GM21390 (cell line): ENCODE measurements around the gene LMAN2.

Source experiments
- ATAC-seq: cut with Tn5 transposase; IDR thresholded peaks from one replicate; pipeline ENCODE4 v1.9.1; 2021; ENCODE audit not compliant: unreplicated experiment

LMAN2 gene

GRCh38 chr5:177351392-177352329 lies at the start of gene LMAN2:
Gene LMAN2, minus strand, starts transcription at chr5:177351668. Its CDS starts 21 bp downstream, at chr5:177351647.
- peak; percentile 93 for ATAC-seq

- ATAC-seq = no peak
Observed at GRCh38 chr5:177399997-177400868, 48.8 kb upstream of the LMAN2 start, which contains the start of gene PFN3. Gene PFN3, minus strand, starts transcription at chr5:177400661. Its CDS starts 85 bp downstream, at chr5:177400576.

DNA sequence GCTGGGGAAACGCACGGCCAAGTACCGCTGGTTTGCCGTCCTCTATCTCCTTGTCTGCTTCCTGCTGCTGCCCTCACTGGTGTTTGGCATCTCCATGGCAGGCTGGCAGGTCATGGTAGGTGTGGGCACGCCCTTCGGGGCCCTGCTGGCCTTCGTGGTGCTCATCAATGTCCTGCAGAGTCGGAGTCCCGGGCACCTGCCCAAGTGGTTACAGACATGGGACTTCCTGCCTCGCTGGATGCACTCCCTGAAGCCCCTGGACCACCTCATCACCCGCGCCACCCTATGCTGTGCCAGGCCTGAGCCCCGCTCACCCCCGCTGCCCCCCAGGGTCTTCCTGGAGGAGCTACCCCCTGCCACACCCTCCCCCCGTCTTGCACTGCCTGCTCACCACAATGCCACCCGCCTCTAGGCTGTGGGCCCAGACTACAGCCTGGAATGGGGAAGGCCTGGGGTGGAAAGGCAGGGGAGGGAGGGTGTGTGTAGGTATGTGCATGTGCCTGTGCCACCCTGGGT lies 46.5 kb upstream of the LMAN2 start:
- ATAC-seq = no peak

DNA sequence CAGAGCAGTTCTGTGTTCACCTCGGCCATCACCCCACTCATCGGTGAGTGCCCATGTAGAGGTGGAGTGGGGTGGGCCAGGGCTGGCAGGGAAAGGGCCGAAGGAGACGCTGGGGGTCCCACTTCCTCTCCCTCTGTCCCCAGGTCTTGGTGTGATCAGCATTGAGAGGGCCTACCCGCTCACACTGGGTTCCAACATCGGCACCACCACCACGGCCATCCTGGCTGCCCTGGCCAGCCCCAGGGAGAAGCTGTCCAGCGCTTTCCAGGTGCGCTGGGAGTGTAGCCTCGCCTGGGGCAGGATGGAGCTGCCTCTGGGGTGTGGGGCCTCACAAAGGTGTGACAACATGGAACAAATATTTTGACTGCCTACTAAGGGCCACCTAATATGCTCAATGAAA lies 45.3 kb upstream of the LMAN2 start:
- ATAC-seq = no peak

DNA sequence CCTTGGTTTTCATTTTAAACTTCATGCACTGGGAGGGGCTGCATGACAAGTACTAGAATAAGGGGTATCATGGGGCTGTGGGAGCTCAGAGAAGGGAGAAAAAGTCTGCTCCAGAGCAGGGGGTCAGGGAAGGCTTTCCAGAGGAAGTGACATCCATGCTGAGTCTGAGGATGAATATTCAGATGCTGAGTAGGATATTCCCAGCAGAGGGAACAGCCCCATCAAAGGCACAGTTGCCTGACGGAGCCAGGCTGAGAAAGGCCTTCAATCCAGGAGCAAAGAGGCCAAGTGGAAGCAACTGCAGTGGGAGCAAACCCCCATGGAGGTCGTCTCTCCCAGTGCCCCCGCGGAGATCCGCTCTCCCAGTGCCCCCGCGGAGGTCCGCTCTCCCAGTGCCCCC lies 44.6 kb upstream of the LMAN2 start:
- no peak for ATAC-seq

GRCh38 chr5:177393990-177394389 lies 42.5 kb upstream of the LMAN2 start:
- no peak for ATAC-seq

DNA sequence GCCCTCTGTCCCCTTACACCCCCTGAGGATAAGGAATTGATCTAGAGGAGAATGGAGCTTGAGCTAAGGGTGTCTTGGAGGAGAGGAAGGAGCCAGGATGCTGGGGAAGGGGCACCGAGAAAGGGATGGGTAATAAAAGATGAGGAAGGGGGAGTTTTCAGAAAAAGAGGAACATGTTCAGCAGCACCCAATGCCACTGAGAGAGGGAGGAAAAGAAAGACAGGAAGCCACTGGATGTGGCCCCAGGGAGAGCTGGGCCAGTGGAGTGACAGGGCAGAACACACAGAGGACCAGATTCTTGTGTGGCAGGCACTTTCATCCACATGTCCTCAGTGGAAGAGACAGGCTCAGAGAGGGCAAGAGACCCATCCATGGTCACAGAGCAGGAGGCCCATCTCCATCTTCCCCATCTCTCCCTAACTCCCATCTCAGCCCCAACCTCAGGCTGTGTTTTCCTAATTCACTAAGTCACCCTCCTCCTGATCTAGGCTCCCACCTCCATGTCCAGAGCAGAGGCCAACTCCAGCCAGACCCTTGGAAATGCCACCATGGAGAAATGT lies 41.8 kb upstream of the LMAN2 start:
- no peak for ATAC-seq

DNA sequence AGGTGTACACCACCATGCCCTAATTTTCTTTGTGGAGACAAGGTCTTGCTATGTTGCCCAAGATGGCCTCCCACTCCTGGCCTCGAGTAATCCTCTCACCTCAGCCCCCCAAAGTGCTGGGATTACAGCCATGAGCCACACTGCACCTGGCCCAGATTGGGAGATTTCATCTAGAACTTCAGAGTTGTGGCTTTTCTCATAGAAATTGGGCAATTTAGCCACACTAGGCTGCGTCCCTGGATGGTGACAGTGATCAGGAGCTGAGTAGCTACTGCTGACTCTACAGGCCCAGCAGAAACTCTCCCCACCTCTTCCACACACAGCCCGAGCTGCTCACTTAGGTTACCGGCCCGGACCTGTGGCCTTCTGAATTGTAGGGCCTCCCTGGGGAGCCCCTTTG lies 41.3 kb upstream of the LMAN2 start:
- ATAC-seq = no peak

- peak; percentile 58 for ATAC-seq
Observed at GRCh38 chr5:177390363-177391300, 39.2 kb upstream of the LMAN2 start.

DNA sequence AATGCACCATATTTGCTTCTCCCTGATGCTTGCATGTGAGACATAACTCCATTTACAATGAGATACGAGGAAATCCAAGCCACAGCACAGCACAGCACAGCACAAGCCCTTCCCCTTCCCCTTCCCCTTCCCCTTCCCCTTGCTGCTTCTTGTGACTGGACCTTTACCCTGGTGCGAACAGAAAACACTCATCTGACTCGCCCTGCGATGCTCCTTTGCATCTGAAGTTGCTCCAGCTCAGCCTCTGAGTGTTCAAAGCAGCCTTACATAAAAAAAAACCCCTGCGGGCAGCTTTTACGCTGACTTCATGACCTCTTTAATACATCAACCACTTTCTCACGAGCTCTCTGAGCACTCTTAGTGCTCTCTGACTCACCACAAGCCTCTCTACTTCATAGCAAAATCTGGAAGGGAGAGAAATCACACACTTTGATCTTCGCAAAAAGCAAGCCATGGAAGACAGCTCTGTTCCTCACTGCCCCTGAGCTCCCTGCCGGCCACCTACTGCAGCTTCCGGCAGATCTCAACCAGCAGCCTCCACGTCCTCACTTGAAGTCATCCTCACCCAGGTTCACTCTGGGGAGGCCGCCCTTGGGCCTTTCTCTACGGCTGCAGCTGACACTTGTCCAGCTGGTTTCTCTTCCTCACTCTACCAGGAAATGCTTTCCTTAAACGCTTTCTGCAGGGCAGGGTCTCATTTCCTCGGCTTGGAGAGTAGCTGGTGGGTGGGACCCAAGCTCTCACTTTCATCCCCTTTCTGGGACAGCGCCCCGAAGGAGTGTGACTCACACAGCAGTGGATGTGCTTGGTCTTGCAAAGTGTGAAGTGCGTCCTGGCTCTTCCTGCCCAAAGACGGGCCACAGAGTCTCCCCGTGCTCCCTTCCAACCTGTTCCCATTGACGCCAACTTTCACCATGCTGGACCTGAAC lies 38.0 kb upstream of the LMAN2 start:
- no peak for ATAC-seq

GRCh38 chr5:177388521-177389052 lies 37.1 kb upstream of the LMAN2 start:
- ATAC-seq = no peak

DNA sequence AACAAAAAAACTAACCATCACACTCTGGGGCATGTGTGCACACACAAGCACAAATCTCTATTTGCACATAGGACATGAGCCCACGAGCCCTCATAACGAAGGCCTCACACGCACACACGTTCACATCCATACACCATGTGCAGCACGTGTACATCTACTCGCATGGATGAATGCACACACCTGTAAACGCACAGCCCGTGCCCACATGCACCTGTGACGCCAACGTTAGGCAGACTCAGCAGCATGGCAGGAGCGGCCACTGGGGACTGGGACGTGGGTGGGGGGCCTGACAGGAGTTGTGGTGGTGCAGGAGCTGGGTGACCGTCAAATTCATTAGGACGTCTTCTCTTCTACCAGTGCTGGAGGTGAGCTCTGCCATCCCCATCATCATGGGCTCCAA lies 35.9 kb upstream of the LMAN2 start:
- ATAC-seq = no peak

DNA sequence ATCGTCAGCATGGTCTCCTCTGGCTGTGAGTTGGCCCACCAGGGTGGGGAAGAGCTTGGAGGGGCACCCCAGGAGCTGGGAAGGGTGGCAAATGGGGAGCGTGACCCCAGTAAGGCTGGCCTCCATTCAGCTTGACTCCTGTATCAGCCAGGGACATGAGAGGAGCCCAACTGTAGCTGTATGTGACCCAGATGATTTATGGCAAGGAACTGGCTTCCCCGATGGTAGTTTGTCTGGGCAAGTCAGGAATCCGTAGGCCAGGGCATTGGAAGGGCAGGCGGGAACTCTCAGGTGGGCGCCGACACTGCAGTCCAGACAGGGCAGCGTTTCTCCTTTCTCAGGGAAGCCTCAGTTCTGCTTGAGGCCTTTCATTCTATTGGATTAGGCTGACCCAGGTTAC lies 35.1 kb upstream of the LMAN2 start:
- no peak for ATAC-seq

GRCh38 chr5:177385720-177386119 lies 34.3 kb upstream of the LMAN2 start:
- ATAC-seq = no peak

- no peak for ATAC-seq
Observed at GRCh38 chr5:177384134-177384533, 32.7 kb upstream of the LMAN2 start, which contains the start of gene SLC34A1. Gene SLC34A1, plus strand, starts transcription at chr5:177384434. Its CDS starts 1,308 bp downstream, at chr5:177385742.

DNA sequence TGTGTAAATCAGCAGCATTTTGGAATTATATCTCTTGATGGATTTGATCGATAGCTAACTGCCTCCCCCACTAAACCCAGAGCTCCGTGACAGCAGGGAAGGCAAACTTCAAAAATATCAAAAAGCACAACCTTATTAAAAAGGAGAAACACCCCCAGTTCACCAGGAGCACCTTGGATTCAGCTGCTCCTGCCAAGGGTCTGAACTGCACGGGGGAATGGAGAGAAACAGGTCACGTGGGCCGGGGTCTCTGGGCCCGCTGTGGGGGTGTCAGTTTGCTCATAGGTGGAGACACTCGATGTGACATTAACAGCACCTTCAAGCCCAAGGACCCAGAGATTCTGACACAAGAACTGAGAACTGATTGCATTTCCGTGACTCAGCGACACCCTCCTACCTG lies 31.7 kb upstream of the LMAN2 start:
- ATAC-seq = no peak

DNA sequence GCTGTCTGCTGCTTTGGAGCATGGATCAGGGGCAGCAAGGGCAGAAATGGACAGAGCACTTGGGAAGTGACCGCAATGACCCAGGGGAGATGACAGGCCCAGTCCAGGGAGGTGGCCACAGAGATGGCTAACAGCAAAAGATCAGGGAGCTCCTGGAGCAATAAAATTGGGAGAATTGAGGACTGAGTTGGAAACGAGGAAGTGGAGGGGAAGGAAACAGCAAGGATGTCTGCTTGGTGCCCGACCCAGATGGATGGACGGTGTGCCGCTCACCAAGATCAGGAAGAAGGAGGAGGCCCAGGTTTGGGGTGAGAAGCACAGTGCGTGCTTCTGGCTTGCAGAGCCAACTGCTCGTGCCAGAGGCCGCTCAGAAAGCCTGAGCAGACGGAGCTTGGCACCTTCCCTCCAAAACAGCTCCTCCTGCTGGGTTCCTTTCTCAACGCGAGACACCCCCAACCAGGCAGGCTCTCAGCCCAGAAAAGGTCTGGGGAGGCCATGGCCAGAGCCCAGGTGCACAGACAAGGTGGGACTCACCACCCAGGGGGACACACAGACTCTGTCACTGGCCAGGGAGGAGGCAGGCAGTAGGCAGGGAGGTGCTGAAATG lies 31.1 kb upstream of the LMAN2 start:
- ATAC-seq = no peak

DNA sequence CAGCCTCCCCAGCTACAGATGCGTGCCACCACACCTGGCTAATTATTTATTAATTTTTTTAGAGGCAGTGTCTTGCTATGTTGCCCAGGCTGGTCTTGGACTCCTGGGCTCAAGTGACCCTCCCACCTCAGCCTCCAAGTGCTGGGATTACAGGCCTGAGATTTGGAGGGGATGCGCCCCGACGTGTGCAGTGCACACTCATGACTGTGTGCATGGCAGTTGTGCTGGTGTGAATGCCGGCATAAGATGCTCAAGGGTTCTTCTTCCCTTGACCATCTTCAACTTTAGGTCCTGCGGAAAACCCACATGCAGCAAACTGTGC lies 29.3 kb upstream of the LMAN2 start:
- ATAC-seq = no peak
